SKM-1 treated with dmso at 0.1 percent for 144 hours (cell line): ENCODE data around the gene CBX6.
"Not testable (repeated sequence)": the region's sequence is repeated elsewhere in the genome, so short reads cannot be mapped to it uniquely, and the experiment has no call there.

Experiments used
- DNase-seq: peaks from one replicate; lab custom pipeline; 2025; ENCODE audit not compliant: unreplicated experiment; lab: John Stamatoyannopoulos, UW

The CBX6 gene

GRCh38 chr22:38872172-38872830 is at the start of gene CBX6:
Gene CBX6 (minus strand): TSS chr22:38872216. CDS start chr22:38872190, 26 bp downstream.
- peak; percentile 87 for DNase-seq

GRCh38 chr22:38921806-38922205 is 49.8 kb upstream of the CBX6 start:
- no peak for DNase-seq

- no peak for DNase-seq
Measured at GRCh38 chr22:38921120-38921519, 49.1 kb upstream of the CBX6 start.

- no peak for DNase-seq
Measured at GRCh38 chr22:38919631-38920190, 47.7 kb upstream of the CBX6 start.

GRCh38 chr22:38911434-38911833 is 39.4 kb upstream of the CBX6 start:
- DNase-seq, result no peak

GRCh38 chr22:38907767-38908166 is 35.8 kb upstream of the CBX6 start:
- DNase-seq, result no peak

- DNase-seq, result no peak
Measured at GRCh38 chr22:38906052-38906451, 34.0 kb upstream of the CBX6 start.

GRCh38 chr22:38904052-38904617 is 32.1 kb upstream of the CBX6 start:
- DNase-seq, result not testable (repeated sequence)

- no peak for DNase-seq
Measured at GRCh38 chr22:38901111-38901641, 29.2 kb upstream of the CBX6 start.

- DNase-seq, result no peak
Measured at GRCh38 chr22:38900677-38901076, 28.7 kb upstream of the CBX6 start.

GRCh38 chr22:38891256-38891655 is 19.2 kb upstream of the CBX6 start:
- no peak for DNase-seq

- no peak for DNase-seq
Measured at GRCh38 chr22:38890377-38890776, 18.4 kb upstream of the CBX6 start.

- no peak for DNase-seq
Measured at GRCh38 chr22:38886333-38886732, 14.3 kb upstream of the CBX6 start.

GRCh38 chr22:38882972-38883622 is 11.1 kb upstream of the CBX6 start:
- DNase-seq, result no peak

GRCh38 chr22:38881997-38882879 is 10.2 kb upstream of the CBX6 start:
- DNase-seq, result no peak

- peak; percentile 14 for DNase-seq
Measured at GRCh38 chr22:38881464-38881871, 9.5 kb upstream of the CBX6 start.

- no peak for DNase-seq
Measured at GRCh38 chr22:38879961-38880360, 7.9 kb upstream of the CBX6 start.

- no peak for DNase-seq
Measured at GRCh38 chr22:38879108-38879729, 7.2 kb upstream of the CBX6 start.

GRCh38 chr22:38878001-38878400 is 6.0 kb upstream of the CBX6 start:
- DNase-seq, result no peak

GRCh38 chr22:38874529-38875222 is 2.7 kb upstream of the CBX6 start:
- DNase-seq, result no peak
